KOPT-K1 (cell line): Measurements from ENCODE around the gene NOTUM.

Experiments used
- H3K27ac ChIP-seq: fragments of 200-600 bp; sonication (generic); 2 replicates; pipeline ENCODE4 v1.5.1; 2016; ENCODE audit warnings: antibody characterized with exemption, mild to moderate bottlenecking, low read depth, low read length; ENCODE audit not compliant: poor library complexity, severe bottlenecking
- H3K36me3 ChIP-seq: fragments of 200-600 bp; sonication (generic); 2 replicates; pipeline ENCODE4 v1.5.1; 2017; ENCODE audit warnings: antibody characterized with exemption, mild to moderate bottlenecking, low read length, moderate library complexity; ENCODE audit not compliant: insufficient read depth
- H3K9me3 ChIP-seq: fragments of 200-600 bp; sonication (generic); 2 replicates; pipeline ENCODE4 v1.5.1; 2017; ENCODE audit warnings: antibody characterized with exemption, low read length, mild to moderate bottlenecking; ENCODE audit not compliant: insufficient read depth, poor library complexity, severe bottlenecking

Gene NOTUM

GRCh38 chr17:81999976-82000802, 39.2 kb upstream of the NOTUM start:
- Histone ChIP-seq H3K27ac (no peak overlapping the region), H3K9me3 (no peaks in the 10 kb centered on the region), H3K36me3 (no peaks in the 10 kb centered on the region)

- H3K36me3 ChIP-seq, result no peaks in the 10 kb centered on the region
- H3K27ac ChIP-seq, result no peak overlapping the region
- no peaks in the 10 kb centered on the region for H3K9me3 ChIP-seq
Measured at GRCh38 chr17:81999587-81999975, 38.6 kb upstream of the NOTUM start.

DNA sequence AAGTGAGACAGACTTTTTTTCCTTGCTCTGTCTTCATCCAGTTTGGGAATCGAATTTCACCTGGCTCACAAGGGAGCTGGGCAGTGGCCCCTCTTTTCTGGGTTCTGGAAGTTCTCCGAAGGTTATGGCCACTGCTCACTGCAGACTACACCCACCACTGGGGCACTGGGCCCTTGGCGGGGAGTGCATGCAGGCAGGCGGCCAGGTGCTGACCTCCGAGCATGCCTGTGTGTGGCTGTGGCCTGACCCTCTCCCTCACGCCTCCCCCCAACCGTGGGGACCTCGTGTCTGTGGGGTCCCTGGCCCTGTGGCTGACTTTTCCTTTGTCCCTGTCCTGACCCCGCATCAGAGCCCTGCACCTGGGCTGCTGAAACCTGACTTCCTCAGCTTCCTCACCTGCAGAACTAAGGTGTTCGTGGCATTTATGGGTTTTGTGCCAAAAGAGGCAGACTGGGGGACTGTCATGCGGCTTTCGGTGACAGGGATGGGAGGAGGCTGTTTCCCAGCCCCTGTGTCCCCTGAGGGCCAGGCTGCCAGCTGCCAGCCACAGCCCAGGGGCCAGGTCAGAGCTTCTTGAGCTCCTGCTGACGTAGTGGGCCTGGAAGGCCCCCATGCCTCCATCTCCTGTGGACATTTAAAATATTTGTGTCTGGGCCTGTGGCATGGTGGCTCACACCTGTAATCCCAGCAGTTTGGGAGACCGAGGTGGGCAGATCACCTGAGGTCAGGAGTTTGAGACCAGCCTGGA, 37.9 kb upstream of the NOTUM start:
- H3K36me3 ChIP-seq, result no peaks in the 10 kb centered on the region

DNA sequence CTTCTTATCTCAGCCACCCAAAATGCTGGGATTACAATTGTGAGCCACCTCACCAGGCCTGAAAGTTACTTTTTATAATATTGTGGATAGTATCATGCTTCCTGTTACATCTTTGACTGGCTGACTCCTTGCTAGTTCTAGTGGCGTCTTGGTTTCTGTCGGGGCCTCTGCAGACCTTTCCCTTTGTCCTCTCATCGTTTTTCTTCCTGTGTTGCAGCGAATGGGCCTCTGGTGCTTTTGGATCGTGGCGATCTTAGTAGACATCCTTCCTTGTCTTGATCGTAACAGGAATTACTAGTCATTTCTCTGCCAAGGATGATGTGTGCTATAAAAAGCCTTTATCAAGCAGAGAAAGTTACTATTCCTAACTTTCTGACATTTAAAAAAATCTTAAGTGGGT, 37.2 kb upstream of the NOTUM start:
- Histone ChIP-seq H3K27ac (no peak overlapping the region), H3K9me3 (no peaks in the 10 kb centered on the region), H3K36me3 (no peaks in the 10 kb centered on the region)

More for the DNA sequence above, 37.9 kb upstream of the NOTUM start:
- Histone ChIP-seq H3K27ac (no peak overlapping the region), H3K9me3 (no peaks in the 10 kb centered on the region)

GRCh38 chr17:81996757-81997441, 35.9 kb upstream of the NOTUM start:
- H3K9me3 ChIP-seq, result no peaks in the 10 kb centered on the region
- H3K36me3 ChIP-seq, result no peaks in the 10 kb centered on the region
- no peak overlapping the region for H3K27ac ChIP-seq

DNA sequence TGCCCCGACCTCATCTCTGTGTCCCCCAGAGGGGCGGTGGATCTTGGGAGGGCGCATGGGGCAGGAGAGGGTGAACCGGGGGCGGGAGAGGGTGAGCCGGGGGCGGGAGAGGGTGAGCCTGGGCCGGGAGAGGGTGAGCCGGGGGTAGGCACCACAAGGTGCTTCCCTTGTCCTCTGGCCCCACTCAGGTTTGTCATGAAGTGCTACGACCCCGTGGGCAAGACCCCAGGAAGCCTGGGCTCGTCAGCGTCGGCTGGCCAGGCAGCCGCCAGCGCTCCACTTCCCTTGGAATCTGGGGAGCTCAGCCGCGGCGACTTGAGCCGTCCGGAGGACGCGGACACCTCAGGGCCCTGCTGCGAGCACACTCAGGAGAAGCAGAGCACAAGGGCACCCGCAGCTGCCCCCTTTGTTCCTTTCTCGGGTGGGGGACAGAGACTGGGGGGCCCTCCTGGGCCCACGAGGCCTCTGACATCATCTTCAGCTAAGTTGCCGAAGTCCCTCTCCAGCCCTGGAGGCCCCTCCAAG, 35.3 kb upstream of the NOTUM start:
- no peaks in the 10 kb centered on the region for H3K36me3 ChIP-seq
- no peak overlapping the region for H3K27ac ChIP-seq
- H3K9me3 ChIP-seq, result no peaks in the 10 kb centered on the region

GRCh38 chr17:81995463-81996231, 34.7 kb upstream of the NOTUM start:
- H3K36me3 ChIP-seq, result no peaks in the 10 kb centered on the region
- no peaks in the 10 kb centered on the region for H3K9me3 ChIP-seq
- H3K27ac ChIP-seq, result no peak overlapping the region

DNA sequence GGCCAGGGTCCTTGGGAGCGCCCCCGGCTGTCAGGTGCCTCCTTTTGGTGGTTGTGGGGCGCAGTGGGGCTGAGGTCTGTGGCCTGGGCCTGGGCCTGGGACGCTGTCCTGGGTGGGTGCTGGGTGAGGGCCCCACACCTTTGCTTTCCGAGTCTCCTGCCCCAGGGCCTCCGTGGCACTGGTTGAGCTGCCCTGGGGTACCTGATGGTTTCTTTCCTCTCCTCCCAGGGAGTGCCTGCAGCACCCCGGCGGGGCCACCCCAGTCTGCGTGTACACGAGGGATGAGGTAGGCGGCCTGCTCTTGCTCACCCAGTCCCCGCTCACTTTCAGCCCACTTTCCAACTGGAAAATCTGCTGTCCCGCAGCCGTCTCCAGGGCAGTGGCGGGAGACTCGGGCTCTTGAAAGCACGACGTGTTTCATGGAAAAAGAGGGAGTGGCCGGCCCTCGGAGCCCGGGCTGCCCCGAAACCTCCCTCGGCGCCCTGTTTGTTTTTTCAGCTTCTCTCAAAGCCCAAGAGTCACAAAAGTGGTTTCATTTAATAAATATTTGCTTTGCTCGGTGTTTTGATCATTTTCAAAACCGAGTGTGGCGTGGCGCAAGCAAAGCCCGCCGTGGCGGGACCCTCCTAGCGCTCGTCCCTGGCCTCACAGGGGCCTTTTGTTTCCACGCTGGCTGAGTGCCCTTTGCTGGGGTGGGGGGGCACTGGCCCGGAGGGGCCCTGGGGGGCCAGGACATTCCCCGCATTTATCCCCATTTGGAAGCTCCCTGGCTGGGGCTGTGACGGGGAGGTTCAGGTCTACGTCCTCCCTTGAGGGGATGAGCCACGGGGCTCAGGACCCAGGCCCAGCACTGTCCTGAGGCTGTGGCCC, 33.8 kb upstream of the NOTUM start:
- H3K36me3 ChIP-seq, result no peaks in the 10 kb centered on the region
- no peak overlapping the region for H3K27ac ChIP-seq
- no peaks in the 10 kb centered on the region for H3K9me3 ChIP-seq

DNA sequence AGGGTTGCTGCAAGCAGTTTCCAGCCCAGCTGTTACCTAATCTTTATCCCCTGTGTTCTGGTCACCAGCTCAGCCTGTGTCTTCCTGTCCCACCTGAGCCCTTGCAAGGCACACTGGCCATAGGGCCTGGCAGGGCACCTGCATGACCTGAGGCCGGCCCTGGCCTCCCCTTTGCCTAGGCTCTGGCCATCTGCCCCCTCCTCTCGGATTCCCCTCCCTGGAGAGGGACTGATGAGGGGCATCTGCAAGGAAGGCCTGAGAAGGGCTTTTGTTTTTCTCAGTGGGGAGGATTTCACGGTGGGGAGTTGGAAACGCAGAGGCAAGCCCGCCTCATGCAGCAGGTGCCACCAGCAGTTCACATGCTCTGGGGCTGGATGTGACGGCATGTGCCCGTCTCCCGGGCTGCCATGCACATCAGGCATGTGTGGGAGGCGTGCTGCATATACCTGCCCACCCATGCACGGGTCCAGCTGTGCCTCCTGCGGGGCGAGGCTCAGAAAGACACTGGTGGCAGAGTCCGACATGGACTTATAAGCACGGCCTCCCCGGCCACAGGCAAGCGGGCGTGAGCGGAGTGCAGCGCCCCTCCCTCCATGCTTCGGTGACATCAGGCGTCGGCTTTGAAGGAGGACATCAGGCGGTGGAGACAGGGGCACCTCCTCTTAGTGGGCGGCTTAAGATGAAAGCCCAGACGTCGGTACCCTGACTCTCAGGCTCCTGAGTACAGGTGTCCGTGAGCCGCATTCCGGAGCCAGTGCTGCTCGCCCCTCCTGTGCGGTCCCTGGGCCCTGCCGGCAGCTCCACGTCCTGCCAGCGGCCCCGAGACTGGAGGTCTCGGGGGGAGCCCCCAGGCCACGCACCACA, 33.0 kb upstream of the NOTUM start:
- H3K27ac ChIP-seq, result no peak overlapping the region
- no peaks in the 10 kb centered on the region for H3K9me3 ChIP-seq
- H3K36me3 ChIP-seq, result no peaks in the 10 kb centered on the region

DNA sequence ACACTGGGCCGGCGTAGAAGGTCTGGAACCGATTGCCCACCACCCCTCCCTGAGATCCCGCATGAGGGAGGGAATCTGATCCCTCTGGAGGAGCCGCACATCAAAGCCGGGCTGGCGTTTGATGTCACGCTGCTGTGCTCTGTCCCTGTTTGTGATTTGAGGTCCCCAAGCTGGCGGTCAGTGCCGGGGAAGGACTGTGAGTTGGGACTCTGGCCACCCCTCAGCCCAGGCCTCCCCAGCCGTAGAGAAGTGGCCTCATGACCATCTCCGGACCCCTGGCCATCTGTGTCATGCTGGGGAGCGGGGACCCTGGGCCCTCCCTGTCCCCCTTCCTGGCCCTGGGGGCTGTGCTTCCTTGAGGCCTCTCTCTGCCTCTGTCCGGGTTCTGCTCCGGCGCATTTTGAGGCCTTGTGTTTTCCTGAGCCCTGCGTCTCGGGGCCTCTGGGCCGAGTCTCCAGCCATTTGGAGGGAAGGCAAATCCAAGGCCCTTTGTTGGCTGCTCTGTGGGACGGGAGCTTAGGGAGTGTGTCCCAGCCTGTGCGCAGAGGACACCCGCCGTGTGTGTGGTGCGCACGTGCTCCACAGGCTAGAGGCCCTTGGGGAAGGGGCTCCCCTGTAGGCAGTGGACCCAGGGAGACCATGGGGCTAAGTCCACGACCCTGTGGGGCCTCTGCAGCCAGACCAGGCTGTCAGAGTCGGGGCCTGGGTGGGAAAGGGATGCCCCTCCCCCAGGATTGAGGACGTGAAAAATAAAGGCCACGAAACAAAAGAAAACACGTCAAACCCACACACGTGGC, 31.5 kb upstream of the NOTUM start:
- Histone ChIP-seq H3K36me3 (no peaks in the 10 kb centered on the region), H3K27ac (no peak overlapping the region), H3K9me3 (no peaks in the 10 kb centered on the region)

DNA sequence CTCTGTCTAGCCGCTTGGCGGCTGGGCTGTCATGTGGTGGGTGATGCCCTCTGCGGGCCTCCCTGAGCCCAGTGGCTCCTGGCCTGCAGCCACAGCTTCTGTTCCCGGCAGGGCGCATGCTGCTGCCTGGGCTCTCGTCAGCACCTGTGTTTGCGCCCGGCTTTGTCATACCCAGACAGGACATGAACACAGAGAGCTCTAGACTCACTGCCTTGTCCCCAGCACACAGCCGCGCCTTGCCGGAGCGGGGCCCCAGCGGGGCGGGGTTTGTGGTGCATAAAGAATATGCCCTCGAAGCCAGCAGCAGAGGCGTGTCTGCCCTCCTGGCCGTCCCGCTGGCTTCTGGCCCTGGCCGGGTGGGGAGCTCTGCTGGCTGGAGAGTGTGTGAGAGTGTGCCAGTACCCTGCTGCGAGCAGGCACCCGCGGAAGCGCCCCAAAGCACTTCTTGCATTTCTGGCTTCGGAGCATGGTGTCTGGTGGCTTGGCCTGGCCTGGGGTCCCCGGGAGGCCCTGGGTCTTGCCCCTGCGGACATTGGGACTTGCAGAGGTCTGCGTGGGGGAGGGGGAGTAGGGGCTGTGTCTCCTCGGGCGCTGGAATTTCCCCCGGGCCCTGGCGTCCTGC, 30.8 kb upstream of the NOTUM start:
- no peaks in the 10 kb centered on the region for H3K36me3 ChIP-seq
- no peak overlapping the region for H3K27ac ChIP-seq
- H3K9me3 ChIP-seq, result no peaks in the 10 kb centered on the region
